ENCODE results near the gene FLYWCH2. TPM values are rescaled to one million over a fixed set of nuclear protein-coding genes. Genes with fewer than 3 reads are reported as not detected.
A peak's percentile ranks its signal among the peaks of the same experiment; 100 is the strongest.

The FLYWCH2 gene
- total and polyA plus RNA-seq, 2 of the 4 experiments (the other 2 are of a cell fraction): 42.3 to 66.3 TPM

- TF ChIP-seq FOS (IDR thresholded peaks at IDR 0.05; ENCODE audit: low read depth, low read length) (peak; percentile 65), MAZ (IDR thresholded peaks at IDR 0.05; ENCODE audit: borderline replicate concordance, low read depth, low read length) (peak; percentile 17; the same call in 1 of the 2 replicates), POLR2A (IDR thresholded peaks at IDR 0.05; ENCODE audit: low read depth, low read length) (no peak)
Measured at GRCh38 chr16:2835638-2836493, 47.1 kb upstream of the FLYWCH2 start (continued).
